Stimulated activated CD8-positive, alpha-beta memory T cell treated with anti-CD3 and anti-CD28 coated beads, Interleukin-2, amount 100 ng/mL, for 48 hours (primary cell): ENCODE data around the gene ARFGEF3.
"Not testable (repeated sequence)": the region's sequence is repeated elsewhere in the genome, so short reads cannot be mapped to it uniquely, and the experiment has no call there.

ENCODE experiments used
- DNase-seq, 2 donors: peaks; one replicate each; pipeline ENCODE4 v3.0.0-alpha.2; 2020; ENCODE audit warnings: low read depth in 2 of 2

ARFGEF3 gene, protein sequence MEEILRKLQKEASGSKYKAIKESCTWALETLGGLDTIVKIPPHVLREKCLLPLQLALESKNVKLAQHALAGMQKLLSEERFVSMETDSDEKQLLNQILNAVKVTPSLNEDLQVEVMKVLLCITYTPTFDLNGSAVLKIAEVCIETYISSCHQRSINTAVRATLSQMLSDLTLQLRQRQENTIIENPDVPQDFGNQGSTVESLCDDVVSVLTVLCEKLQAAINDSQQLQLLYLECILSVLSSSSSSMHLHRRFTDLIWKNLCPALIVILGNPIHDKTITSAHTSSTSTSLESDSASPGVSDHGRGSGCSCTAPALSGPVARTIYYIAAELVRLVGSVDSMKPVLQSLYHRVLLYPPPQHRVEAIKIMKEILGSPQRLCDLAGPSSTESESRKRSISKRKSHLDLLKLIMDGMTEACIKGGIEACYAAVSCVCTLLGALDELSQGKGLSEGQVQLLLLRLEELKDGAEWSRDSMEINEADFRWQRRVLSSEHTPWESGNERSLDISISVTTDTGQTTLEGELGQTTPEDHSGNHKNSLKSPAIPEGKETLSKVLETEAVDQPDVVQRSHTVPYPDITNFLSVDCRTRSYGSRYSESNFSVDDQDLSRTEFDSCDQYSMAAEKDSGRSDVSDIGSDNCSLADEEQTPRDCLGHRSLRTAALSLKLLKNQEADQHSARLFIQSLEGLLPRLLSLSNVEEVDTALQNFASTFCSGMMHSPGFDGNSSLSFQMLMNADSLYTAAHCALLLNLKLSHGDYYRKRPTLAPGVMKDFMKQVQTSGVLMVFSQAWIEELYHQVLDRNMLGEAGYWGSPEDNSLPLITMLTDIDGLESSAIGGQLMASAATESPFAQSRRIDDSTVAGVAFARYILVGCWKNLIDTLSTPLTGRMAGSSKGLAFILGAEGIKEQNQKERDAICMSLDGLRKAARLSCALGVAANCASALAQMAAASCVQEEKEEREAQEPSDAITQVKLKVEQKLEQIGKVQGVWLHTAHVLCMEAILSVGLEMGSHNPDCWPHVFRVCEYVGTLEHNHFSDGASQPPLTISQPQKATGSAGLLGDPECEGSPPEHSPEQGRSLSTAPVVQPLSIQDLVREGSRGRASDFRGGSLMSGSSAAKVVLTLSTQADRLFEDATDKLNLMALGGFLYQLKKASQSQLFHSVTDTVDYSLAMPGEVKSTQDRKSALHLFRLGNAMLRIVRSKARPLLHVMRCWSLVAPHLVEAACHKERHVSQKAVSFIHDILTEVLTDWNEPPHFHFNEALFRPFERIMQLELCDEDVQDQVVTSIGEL (N-terminal part only)

DNA sequence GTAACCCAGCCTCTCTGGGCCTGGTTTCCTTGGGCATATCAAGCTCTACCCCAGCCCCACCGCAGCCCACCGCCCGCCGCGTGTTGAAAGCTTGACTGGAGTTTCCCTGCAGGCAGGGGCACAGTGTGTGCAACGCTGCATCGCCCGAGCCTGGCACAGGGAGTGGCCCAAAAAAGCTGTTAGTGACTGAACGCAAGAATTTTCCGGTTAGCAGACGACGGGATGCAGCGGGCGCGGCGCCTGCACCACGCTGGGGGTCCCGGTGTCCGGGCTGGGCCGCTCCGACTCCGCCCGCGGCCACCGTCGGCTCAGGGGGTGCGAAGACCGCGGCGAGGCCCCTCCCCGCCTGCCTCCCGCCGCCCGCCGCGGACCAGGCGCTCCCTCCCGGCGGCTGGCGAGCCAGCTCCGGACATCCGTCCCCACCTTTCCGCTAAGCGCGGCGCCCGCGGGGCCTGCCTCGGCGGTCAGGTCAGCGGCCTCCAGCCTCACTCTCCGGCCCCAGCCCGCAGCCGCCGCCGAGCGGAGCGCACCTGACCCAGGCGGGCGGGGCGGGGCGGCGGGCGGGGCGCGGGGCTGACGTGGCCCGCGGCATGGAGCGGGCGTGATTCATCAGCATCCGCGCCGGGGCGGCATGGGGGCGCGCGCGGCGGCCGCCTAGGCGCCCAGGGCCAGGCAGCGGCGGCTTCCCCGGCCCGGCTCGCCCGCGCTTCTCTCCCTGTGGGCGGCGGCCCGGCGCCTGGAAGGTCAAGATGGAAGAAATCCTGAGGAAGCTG is at the start of gene ARFGEF3:
ARFGEF3 (plus strand) TSS at position 602 of the 773 bp plus-strand sequence; CDS start at position 750, 148 bp downstream.
- DNase-seq: peak; percentile 45 to 51

DNA sequence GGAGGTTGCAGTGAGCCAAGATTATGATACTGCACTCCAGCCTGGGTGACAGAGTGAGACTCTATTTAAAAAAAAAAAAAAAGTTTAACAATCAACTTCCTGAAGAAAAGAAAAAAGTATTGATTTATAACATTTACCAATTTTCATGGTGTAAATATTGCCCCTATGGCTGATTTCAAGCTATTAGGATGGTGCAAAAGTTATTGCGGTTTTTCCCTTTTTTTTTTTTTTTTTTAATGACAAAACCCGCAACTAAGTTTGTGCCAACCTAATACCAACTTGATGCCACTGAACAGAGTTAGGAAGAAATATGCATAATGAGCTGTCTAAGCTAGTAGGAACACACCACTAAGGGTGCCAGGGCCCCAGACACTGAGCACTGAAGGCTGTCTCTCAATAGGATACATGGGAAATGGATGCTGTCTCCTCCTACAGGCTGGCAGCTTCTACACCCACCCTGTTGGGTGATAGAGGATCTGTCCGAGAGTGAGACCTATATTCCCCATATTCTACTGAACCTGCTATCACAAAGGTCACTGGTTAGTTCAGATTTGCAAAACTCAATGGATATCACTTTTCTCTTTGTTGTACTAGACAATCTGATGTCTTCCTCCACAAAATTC is 48.0 kb upstream of the ARFGEF3 start:
- DNase-seq: no peak

DNA sequence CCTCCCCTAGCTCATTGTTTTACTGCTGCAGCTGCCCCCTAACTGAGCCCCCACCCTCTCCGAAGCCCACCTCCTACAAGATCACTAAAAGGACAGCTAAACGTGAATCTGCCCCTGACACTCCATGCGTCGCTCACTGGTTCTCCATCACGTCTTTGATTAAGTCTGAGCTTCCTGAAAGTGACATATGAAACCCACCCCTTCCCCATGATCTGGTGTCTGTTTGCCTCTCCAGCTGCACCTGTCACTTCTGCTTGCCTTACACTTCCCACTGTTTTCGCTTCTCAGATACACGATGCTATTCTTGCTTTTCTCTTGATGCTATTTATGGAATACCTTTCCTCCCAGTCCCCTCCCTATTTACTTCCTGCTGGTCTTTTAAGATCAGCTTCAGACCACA is 46.5 kb upstream of the ARFGEF3 start:
- no peak for DNase-seq

DNA sequence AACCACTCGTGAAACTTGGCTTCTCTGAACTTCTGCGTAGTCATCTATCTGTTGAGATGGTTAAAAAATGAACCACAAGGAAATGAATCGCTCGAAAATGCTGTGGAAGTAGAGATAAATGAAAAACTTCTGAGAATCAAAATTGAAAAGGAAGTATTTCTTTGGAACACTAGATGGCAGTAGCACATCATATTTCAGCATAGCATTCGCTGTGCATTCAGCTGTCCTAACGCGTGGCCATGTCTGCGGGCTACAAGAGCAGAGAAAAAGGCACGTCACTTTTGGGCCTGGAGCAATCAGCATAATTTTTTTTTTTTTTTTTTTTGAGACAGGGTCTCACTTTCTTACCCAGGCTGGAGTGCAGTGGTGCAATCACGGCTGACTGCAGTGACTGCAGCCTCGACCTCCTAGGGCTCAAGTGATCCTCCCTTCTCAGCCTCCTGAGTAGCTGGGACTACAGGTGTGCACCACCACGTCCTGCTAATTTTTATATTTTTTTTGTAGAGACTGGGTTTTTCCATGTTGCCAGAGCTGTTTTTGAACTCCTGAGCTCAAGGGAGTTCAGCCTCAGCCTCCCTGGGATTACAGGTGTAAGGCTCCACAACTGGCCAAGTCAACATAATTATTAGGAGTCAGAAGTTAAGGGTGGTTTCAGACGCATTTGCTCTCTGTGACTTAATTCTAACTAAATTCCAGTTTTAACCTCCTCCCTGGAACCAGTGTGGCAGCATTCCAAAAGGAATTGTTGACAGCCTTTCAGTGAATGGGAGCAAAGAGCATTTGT is 45.7 kb upstream of the ARFGEF3 start:
- no peak for DNase-seq

DNA sequence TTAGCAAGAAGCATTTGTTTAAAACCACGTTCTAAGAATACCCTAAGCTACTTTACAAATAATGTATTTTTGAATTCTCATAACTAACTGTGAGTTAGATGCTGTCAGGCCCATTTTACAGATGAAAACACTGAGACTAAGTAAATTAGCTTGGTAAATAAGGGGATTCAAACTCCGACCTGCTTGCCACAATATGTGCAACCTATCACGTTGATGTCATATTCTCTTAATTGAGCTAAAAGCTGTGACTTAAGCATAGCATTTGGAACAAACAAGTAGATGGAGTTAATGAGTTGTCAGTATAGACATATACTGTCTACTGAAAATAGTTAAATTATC is 45.1 kb upstream of the ARFGEF3 start:
- DNase-seq: no peak

DNA sequence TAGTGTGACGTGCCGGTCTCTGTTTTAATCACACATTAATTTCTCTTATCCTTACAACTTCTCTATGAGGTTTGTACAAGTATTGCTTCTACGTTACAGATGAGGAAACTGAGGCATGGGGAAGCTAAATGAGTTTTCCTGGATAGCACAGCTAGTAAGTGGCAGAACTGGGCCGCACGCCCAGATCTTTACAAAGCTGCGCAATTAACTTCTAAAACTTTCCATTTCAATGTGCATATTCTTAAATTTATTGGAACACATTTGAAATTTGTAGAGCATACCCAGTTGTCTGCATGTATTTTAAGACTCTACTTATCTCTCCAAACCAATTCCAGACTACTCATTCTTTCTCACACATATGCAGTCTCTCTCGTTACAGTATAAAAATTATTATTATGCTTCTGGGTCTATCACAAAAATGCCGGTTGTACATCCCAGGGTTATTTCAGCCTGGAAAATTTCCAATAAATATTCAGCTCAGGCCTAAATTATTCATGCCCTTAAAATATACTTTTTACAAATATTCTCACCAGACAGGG is 44.3 kb upstream of the ARFGEF3 start:
- DNase-seq: no peak

DNA sequence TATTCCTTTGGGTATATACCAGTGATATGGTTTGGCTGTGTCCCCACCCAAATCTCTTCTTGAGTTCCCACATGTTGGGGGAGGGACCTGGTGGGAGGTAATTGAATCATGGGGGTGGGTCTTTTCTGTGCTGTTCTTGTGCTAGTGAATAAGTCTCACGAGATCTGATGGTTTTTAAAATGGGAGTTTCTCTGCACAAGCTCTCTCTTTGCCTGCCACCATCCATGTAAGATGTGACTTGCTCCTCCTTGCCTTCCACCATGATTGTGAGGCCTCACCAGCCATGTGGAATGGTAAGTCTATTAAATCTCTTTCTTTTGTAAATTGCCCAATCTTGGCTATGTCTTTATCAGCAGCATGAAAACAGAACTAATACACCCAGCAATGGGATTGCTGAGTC is 42.5 kb upstream of the ARFGEF3 start:
- not testable (repeated sequence) for DNase-seq

DNA sequence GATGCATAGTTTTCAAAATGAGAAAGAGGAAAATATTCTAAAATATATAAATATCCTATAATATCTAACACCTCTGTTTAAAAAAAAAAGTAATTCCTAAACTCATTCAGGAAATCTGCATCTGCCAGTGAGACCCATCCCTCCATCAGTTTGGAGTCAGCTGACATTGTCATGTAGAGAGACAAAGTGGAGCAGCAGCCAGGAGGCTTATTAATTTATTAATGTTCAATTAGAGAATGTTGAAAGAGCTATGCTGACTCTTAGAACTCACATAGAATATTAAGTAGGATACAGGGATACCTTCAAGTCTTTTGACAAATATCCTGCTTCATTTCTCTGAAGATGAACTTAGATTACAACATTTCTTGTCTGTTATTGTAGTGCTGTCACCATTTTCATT is 41.8 kb upstream of the ARFGEF3 start:
- no peak for DNase-seq

DNA sequence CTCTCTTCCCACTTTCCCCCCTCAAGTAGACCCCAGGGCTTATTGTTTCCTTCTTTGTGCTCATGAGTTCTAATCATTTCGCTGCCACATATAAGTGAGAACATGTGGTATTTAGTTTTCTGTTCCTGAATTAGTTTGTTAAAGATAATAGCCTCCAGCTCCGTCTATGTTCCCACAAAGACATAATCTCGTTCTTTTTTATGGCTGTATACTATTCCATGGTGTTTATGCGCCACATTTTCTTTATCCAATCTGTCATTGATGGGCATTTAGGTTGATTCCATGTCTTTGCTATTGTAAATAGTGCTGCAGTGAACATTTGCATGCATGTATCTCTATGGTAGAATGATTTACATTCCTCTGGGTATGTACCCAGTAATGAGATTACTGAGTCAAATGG is 37.6 kb upstream of the ARFGEF3 start:
- no peak for DNase-seq

DNA sequence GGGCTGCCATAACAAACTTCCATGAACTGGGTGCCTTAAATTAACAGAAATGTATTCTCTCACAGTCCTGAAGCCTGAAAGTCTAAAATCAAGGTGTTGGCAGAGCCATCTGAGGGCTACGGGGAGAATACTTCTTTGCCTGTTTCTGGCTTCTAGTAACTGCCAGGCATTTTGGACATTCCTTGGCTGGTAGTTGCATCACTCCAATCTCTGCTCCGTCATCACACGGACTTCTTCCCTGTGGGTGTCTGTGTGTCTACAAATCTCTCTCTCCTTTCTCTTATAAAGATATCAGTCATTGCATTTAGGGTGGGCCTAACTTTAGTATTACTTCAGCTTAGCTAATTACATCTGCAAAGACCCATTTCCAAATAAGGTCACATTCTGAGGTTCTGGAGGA is 33.6 kb upstream of the ARFGEF3 start:
- DNase-seq: no peak

DNA sequence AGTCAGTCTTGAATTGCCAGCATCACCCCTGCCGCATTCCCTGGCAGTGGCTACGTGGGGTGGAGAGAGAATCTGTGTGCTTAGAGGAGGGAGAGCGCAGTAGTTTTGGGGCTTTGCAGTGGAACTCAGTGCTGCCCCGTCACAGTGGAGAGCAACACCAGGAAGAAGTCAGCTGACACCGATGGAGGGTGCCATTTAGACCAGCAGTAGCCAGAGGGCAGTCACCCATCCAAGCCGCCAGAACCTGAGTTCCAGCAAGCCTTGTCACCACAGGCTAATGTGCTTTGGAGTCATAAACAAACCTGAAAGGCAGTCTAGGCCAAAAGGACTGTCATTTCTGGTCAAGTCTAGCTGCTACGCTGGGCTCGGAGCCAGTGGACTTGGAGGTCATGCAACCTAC is 32.5 kb upstream of the ARFGEF3 start:
- DNase-seq: no peak

DNA sequence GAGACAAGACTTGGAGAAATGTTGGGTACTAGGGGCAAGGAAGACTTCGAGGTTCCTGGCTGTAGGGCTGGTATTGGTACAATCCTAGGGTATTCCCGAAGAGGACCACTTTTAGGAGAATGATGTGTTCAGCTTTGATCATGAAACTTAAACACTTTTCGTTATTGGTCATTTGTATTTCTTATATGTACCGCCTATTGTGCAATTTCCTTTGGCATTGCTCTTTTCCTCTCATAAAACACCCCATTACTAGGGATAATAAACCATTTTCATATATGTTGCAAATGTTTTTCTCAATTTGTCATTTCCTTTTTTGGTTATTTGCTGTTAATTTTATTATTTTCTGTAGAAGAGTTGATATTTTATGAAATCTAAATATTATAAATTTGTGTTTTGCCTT is 18.9 kb upstream of the ARFGEF3 start:
- no peak for DNase-seq

DNA sequence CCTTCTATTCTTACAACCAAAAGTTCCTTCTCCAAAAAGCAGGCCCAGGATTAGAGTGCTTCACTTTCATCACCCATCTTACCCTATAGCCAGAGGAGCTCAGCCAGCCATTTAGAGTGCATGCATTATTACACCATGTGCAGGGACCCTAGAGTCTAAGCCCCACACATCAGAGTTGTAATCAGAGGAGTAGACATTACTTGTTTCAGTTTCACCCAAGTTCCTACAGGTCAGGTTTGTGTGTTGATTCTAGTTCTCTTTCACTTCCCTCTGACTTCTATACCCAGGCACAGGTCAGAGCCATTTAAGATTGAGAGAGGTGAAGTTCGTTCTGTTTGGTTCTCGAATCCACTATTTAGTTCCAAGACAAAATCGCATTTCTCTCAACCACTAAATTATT is 16.3 kb upstream of the ARFGEF3 start:
- no peak for DNase-seq

DNA sequence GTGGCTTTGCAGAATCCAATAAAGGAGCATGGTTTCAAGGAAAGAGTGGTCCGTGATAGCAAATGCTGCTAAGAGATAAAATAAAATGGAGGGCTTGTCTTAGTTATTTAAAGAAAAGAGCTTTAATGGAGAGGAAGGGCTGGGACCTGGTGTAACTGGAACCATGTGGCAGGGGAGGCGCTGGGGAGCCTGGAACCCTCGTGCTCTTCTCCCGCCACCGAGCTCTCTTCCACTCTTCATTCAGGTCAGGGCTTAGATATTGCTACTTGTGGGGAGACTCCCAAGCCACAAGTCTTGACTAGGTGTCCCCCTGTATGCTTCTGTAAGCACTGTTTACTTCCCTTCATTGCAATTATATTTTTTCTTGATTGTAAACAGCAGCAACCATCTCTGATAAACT is 15.2 kb upstream of the ARFGEF3 start:
- no peak for DNase-seq

DNA sequence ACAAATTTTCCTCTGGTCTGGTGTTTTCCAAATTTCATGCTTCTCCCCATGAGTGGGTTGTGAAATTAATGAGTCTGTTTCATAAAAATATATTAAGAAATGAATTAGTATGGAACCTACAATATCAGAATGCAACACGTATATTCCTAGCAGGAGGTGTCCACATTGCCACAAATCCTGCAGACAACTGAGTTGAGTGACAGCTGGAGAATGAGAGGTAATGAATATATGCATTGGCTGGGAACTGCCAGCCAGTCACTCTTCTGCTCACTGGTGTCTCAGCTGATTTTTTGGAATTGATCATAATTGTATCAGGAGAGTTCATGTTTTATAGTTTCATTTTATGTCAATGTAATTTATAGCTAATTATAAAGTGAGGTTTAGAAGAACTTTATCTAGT is 6.3 kb upstream of the ARFGEF3 start:
- no peak for DNase-seq

DNA sequence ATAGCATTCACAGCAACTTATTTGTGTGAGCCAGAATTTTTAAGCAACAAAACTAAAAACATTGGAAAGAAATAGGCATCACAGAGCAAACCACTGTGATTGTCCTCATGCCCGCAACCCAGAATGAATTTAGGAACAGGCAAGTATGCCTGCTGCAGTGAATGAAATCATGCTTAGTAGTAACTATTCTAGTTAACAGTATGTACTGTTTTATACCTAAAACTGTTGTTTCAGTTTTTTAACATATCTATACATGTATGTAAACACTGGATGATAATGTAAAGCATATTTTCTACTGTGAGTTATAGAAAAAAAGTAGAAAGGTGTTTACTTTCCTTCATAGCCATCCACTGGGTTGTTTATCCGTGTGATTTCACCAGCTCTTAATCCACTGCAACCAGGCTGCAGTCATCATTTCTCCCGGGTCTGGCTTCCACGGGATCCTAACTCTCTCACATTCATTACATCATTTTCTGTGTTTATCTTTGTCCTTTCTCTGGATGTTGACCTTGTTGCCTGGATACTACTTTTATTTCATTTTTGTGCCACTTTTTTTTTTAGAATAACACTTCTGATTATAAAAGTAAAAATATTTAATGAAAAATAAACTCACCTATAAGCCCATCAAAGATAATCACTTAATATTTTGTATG is 3.6 kb upstream of the ARFGEF3 start:
- DNase-seq: no peak

DNA sequence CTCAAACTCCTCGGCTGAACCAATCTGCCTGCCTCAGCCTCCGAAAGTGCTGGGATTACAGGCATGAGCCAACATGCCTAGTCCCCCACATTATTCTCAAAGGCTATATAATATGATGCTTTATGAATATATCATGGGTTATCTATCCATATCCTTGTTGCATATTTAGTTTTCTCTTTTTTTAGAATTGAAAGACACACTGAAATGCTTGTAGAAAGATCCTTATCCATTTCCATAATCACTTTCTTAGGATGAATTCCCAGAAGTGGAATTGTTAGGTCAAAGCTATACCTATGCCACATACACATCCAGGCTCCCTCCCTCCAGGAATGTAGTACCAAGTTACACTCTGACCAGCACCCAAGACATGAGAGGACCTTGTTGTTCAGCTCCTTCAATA is 2.5 kb upstream of the ARFGEF3 start:
- no peak for DNase-seq

DNA sequence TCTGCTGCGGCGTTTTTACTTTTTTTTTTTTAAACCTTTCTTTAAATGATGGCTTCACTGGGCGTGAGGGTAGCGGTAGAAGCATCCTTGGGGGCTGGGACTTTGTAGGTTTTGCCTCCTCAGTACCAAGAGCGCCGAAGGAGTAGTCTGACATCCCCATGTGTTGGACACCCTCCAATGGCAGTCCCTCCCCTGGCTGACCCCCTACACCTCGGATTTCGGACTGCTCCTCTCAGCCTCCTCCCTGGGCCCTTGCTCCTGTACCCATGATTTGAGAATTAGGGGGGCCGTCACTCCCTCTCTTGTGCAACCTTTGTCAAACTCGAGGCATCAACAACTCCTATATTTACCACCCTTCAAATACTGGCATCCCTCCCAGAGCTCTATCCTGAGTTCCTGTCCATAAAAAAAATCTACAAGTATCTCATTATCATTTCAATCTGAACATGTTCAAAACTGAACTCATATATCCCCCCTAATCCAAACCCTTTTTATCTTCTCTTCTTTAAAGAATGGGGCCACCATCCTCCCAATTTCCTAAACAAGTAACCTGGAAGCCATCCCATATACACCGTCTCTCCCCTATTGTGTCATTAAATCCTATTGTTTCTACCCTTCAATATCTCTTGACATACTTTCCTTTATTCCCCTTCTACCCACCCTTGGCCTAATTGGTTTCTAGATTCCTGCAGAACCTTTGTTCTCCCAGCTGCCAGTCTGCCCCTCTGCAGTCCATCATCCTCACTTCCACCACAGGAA is 1.2 kb upstream of the ARFGEF3 start:
- DNase-seq: no peak

DNA sequence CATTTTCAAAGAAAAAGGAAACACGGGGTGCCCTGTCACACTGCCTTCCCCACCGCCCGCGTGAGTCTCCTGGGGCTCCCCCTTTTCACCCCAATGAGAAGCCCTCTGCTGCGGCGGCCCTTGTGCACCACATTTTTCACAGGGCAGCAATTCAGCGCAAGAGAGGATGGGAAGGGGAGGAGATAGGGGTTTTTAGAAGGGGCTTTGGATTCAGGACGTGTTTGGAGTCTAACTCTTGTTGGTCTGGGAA is 726 bp upstream of the ARFGEF3 start:
- no peak for DNase-seq
